GM21717 (cell line): ENCODE measurements around the gene COX17.
"Not testable (repeated sequence)": the region's sequence is repeated elsewhere in the genome, so short reads cannot be mapped to it uniquely, and the experiment has no call there.

Experiments used
- ATAC-seq: cut with Tn5 transposase; IDR thresholded peaks from one replicate; pipeline ENCODE4 v1.9.1; 2021; ENCODE audit warnings: mild to moderate bottlenecking, moderate library complexity; ENCODE audit not compliant: unreplicated experiment

Gene COX17

DNA sequence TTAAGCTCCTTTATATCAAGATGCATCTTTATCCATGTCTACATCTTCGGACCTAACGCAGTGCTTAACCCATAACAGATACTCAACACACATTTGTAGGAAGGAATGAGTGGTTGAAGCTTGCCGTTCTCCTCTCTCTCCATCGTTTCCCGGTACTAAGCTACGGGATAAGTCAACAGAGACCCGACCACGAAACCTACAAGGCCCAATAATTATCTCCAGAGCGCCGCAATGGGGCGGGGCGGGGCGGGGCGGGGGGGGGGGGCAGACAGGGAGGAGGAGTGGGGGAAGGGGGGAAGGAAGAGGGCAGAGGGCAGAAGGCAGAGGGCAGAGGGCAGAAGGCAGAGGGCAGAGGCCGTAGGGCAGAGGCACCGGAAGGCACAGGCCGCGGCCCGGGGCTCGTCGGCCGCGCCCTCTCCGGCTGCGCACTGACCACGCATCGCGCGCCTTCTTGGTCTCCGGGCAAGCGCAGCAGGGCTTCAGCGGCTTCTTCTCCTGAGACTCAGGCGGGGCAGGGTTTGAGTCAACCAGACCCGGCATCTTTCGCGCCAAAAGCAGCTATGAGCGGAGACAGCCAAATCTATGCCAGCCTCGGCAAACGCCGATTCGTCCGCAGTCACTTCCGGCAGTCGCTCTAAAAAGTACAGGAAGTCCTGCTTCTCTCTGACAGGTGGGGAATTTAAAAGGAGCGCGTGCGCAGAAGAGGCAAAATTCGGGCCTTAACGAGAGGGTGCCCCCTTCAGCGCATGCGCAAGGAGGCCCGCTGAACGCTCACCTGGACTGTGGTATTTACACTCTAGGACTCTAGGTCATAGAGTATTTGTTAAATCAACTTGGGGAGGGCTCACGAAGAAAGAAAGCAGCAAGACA lies at the start of gene COX17:
Gene COX17, minus strand, starts transcription at position 636 of the 870 bp plus-strand sequence. Its CDS starts 96 bp downstream, at position 540.
- peak; percentile 84 for ATAC-seq

DNA sequence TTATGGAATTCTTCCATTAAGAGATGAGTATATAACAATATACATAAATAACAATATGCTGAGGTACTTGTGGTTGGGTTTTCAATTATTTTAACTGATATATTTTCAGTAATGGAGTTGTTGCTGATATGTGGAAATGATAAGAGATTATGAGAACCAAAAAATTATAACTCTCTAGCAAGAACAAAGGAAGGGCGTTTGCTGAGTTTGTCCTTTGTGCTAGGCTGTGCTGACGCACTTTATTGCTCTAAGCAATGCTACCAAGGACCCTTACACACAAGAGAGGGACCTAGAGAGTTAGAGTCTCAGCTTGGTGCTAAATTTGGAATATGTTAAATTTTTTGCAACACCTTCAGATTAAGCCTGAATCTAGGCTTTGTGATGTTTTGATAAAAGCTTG lies 49.7 kb upstream of the COX17 start:
- no peak for ATAC-seq

GRCh38 chr3:119723022-119723421 lies 45.8 kb upstream of the COX17 start:
- ATAC-seq, result no peak

- ATAC-seq, result no peak
Observed at GRCh38 chr3:119717520-119717919, 40.3 kb upstream of the COX17 start.

- ATAC-seq, result no peak
Observed at GRCh38 chr3:119716998-119717397, 39.8 kb upstream of the COX17 start.

- no peak for ATAC-seq
Observed at GRCh38 chr3:119715105-119715504, 37.9 kb upstream of the COX17 start.

DNA sequence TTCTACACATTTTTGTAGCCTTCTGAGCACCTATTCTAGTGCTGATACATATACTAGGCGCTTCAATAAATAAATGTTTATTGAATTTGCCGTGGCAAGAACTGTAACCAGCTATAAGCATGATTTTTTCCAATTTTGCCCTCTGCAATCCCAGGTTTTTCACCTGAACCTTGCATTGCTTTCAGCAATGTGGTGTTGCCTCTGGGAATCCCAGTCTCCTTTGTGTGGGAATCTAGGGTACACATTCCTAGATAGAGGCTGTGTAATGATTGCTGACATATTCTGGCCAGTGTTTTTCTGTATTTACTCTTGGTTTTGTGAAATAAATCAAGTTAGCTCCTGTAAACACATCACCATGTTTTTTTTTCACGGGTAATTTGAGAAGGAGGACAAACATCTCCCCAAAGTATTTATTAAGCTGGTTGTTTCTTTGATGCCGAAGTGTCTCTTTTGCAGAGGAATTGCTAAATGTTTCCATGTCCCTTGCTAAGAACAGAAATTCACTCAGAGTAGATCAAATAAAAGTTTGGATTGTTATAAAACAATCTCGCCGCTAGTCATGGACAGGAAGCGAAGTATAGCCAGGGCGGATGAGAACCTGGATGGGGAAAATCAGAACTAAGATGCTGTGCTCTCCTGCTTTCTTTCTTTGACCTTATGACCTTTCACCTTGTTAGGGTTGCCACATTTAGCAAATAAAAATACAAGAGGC lies 26.8 kb upstream of the COX17 start:
- no peak for ATAC-seq

- ATAC-seq, result peak; percentile 94
Observed at GRCh38 chr3:119702530-119703527, 25.6 kb upstream of the COX17 start, which contains the start of gene CFAP91. Gene CFAP91 (plus strand): TSS chr3:119703022. CDS start chr3:119703099, 77 bp downstream.

DNA sequence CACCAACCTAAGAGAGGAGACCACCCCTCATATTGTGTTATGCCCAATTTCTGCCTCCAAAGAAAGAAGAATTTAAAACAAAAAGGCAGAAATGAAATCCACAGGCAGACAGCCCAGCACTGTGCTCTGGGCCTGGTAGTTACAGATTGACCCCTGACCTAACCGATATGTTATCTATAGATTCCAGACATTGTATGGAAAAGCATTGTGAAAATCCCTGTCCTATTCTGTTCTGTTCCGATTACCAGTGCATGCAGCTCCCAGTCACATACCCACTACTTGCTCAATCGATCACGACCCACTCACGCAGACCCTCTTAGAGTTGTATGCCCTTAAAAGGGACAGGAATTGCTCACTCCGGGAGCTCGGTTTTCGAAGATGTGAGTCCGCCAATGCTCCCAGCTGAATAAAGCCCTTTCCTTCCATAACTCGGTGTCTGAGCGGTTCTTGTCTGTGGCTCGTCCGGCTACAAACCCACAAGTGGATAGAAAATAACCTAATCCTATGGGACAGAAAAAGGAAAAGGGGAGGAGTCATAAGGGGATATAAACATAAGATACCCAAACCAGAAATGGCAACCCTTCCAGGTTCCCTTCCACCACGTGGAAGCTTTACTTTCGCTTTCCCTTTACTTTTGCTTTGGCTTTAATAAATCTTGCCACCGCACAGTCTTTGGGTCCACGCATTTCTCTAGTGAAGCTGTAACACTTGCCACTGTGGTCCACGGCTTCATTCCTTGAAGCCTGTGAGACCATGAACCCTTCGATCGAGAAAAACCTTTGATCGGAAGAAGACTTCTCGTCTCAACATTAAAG lies 23.9 kb upstream of the COX17 start:
- ATAC-seq, result no peak

DNA sequence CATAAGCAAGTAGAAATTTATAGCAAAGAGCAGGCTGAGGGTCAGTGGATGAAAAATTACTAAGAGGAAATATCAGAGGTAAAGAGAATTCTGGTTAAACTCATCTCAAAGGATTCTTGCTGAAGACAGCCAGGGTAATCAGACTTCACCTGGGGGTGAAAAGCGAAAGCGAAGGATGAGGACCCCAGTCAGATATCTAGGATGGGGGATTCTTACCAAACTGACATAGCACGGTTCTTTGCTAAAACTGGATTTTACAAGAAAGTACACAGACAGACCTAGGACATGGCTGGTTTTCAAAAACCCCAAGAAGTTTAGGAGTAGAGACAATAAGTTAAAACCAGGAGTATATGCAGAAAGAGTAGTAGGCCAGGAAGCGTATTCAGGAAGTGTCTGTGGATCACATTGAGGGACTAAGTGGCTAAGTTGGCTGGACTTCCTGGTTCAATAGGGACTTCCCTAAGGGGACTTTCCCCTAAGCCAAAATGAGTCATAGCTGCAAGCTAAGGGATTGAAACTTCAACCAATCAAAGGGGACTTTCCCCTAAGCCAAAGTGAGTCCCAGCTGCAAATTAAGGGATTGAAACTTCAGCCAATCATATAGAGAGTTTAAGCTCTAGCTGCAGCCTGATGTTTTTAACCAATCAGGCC lies 23.2 kb upstream of the COX17 start:
- ATAC-seq, result no peak

- no peak for ATAC-seq
Observed at GRCh38 chr3:119697394-119697793, 20.2 kb upstream of the COX17 start.

- ATAC-seq, result no peak
Observed at GRCh38 chr3:119695480-119695879, 18.3 kb upstream of the COX17 start.

DNA sequence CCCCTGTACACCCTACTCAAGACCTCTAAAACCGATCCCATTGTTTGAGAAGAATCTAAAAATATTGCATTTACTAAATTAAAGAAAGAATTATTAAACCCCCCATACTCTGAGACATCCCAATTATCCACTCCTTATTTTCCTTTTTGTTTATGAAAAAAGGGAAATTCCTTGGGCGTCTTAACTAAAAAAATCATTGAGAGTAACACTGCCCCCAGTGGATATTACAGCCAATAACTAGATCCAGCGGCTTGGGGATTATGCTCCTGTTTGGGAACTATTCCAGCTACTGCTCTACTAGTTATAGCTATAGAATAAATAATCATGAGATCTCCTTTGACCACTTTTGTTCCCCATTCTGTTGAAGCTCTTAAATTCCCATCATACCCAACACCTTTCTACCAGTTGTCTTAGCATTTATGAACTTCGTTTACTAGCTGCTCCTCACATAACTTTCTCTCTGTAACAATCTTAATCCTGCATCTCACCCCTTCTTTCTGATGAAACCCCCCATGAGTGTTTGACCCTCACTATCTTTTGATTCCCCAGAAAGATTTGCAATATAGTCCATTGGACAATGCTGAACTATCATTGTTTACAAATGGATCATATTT lies 12.9 kb upstream of the COX17 start:
- ATAC-seq, result no peak

DNA sequence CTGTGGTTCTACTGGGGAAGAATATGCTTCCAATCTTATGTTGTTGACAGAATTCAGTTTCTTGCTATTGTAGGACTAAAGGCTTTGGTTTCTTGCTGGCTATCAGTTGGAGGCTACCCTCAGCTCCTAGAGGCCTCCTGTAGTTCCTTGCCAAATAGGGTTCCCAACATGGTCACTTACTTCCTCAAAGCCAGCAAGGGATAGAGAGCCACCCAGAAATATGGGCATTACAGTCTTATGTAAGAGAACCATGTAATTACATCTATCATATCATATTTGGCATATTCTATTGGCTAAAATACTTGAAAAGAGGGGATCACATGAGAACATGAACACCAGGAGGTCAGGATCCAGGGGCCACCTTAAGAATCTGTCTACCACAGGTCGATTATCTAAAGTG lies 6.2 kb upstream of the COX17 start:
- no peak for ATAC-seq

GRCh38 chr3:119681279-119681678 lies 4.1 kb upstream of the COX17 start:
- peak; percentile 38 for ATAC-seq

DNA sequence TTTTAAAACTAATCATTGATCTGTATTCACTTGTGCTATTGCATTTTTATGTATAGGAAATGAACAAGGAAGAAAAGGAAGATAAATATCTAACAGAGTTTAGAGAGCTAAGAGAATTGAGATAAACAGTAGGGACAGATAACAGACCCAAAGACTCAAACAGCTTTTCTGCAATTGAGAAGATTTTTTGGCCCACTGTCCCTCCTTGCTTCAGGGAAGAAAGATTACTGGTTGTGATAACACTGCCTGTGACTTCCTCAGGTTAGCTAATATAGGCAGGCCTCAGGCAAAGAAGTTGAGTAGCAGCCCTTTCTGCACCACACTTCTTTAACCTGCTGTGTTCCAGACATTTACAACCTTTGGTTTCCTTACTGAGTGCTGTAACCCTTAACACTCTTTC lies 2.7 kb upstream of the COX17 start:
- ATAC-seq, result no peak

DNA sequence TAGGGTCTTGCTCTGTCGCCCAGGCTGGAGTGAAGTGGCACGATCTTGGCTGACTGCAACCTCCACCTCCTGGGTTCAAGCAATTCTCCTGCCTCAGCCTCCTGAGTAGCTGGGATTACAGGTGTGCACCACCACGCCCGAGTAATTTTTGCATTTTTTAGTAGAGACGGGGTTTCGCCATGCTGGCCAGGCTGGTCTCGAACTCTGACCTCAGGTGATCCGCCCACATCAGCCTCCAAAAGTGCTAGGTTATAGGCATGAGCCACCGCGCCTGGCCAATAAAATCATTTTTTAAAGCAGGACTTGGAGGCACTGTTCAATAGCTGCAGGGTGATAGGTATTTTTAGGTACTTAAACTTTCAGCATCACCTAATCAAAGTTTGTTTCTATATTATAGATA lies 1.0 kb upstream of the COX17 start:
- ATAC-seq, result not testable (repeated sequence)

- ATAC-seq, result peak; percentile 0
Observed at GRCh38 chr3:119677641-119677934, 382 bp upstream of the COX17 start.

GRCh38 chr3:119676020-119676419 lies 1.2 kb downstream of the COX17 start:
- ATAC-seq, result no peak
